ENCODE results near the gene P2RX1. TPM values are rescaled to one million over a fixed set of nuclear protein-coding genes. Genes with fewer than 3 reads are reported as not detected.
"Not testable (repeated sequence)": the region's sequence is repeated elsewhere in the genome, so short reads cannot be mapped to it uniquely, and the experiment has no call there.

The P2RX1 gene
- total RNA-seq, 2 donors from 2014 or later = 1.6 to 2.3 TPM

DNA sequence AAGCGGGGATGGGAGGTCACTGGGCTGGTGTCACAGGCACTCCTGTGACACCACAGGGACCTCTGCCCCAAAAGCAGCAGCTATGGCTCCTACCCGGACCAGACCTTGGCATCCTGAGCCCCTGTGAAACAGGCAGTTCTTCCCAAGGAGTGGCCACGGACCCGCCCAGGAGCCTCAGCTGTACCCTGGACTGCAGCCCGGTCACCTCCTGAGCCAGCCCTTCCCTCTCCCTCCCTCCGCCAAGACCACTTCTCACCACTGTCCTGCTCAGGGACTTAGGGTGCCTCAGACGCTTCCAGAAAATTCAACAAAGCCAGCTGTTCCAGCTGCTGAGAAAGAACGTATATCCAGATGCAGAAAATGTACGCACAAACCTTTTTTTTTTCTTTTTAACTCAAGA, 56.3 kb downstream of the P2RX1 start:
- no peak overlapping the region for H3K4me3 Mint-ChIP-seq
- H3K4me1 Mint-ChIP-seq (ENCODE audit: low read depth) = no peaks in the 10 kb centered on the region
- DNase-seq (no peak), ATAC-seq (replicated peaks in 1 of 2) (no peak)
- H3K36me3 Mint-ChIP-seq (ENCODE audit: insufficient read depth in 2 of 2) = no peaks in the 10 kb centered on the region
- no peak overlapping the region for H3K27ac Mint-ChIP-seq
- no peaks in the 10 kb centered on the region for H3K9me3 Mint-ChIP-seq
- H3K27me3 Mint-ChIP-seq (ENCODE audit: low read depth) = no peaks in the 10 kb centered on the region

DNA sequence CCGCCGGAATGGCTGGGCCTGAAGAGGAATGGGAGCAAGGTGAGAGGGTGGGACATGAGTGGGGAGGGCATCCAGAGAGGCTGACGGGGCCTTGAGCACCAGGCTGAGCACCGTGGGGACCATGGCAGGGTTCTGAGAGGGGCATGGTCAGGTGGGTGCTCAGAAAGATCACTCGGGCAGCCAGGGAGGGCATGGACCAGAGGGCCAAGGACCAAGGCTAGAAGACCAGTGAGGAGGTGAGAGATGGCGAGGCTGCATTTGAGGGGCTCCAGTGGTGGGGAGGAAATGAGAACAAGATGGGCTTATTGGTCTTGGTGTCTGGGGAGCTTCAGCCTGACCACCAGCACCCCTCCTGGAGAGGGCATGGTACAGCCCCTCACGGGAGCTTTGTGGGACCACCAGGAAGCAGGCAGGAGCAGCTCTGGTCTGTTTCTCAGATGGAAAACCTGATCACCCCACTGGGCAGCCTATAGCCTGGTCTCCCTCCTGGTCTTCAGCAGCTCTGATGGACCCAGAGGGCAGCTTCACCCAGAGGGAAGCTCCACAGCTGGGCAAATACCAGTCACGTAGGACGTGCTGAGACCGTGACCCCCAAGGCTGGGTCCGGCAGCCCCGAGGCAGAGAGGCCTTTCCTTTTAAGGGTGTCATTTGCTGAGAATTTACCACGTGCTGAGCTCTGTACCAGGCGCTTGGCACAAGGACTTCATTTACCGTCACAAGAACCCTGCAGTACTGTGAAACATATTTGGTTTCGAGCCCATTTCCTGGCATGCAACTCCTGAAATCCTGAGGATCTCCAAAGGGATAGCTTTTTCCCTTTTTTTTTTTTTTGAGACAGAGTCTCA, 58.8 kb downstream of the P2RX1 start:
- no peak for DNase-seq

DNA sequence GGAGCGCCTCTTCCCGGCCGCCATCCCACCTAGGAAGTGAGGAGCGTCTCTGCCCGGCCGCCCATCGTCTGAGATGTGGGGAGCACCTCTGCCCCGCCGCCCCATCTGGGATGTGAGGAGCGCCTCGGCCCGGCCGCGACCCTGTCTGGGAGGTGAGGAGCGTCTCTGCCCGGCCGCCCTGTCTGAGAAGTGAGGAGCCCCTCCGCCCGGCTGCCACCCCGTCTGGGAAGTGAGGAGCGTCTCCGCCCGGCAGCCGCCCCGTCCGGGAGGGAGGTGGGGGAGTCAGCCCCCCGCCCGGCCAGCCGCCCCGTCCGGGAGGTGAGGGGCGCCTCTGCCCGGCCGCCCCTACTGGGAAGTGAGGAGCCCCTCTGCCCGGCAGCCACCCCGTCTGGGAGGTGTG, 62.1 kb downstream of the P2RX1 start:
- not testable (repeated sequence) for H3K36me3 Mint-ChIP-seq (ENCODE audit: insufficient read depth in 2 of 2); DNase-seq; H3K4me3 Mint-ChIP-seq; H3K27me3 Mint-ChIP-seq (ENCODE audit: low read depth); H3K9me3 Mint-ChIP-seq; H3K4me1 Mint-ChIP-seq (ENCODE audit: low read depth); H3K27ac Mint-ChIP-seq; ATAC-seq (replicated peaks in 1 of 2)

More for the DNA sequence above, 58.8 kb downstream of the P2RX1 start:
- Mint-ChIP-seq H3K9me3 (no peaks in the 10 kb centered on the region), H3K4me1 (ENCODE audit: low read depth) (no peaks in the 10 kb centered on the region), H3K4me3 (no peak overlapping the region), H3K36me3 (ENCODE audit: insufficient read depth in 2 of 2) (no peaks in the 10 kb centered on the region), H3K27me3 (ENCODE audit: low read depth) (no peaks in the 10 kb centered on the region), H3K27ac (no peak overlapping the region)
- no peak for ATAC-seq (replicated peaks in 1 of 2)

DNA sequence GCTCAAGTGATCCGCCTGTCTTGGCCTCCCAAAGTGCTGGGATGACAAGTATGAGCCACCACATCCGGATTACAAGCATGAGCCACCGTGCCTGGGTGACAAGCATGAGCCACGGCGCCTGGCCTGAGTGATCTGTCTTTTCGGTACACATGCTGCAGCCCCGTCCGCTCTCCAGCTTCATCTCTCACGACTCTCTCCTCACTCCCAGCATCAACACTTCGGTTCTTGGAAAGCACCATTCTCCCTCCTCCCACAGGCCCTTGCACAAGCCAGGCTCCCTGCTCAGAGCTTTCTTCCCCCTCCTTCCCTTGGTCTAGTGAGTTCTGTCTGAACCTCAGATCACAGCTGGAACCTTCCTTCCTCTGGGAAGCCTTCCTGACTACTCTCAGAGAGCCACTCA, 63.7 kb downstream of the P2RX1 start:
- Mint-ChIP-seq H3K36me3 (ENCODE audit: insufficient read depth in 2 of 2) (no peaks in the 10 kb centered on the region), H3K27ac (no peak overlapping the region)

DNA sequence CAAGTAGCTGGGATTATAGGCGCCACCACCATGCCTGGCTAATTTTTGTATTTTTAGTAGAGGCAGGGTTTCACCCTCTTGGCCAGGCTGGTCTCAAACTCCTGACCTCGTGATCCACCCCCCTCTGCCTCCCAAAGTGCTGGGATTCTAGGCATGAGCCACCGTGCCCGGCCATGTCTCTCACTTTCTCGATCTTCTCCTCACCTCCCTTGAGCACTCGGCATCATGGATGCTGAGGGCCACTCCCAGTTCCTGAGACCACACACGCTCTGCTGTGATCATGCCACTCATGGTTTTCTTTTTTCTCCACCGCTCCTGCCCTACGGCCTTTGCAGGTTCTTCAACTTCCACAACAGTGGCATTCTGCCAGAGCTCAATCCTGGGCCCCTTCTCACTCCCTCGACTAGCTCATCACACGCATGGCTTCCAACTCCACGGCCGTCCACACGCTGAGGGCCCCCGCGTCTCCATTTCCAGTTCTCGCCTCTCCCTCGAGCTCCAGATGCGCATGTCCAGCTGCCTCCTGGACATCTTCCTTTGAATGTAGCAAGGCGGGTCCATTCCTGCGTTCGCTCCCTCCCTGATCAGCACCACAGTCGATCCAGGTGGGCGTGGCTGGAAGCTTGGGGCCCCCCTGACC, 64.7 kb downstream of the P2RX1 start:
- Mint-ChIP-seq H3K9me3 (no peaks in the 10 kb centered on the region), H3K36me3 (ENCODE audit: insufficient read depth in 2 of 2) (no peaks in the 10 kb centered on the region), H3K4me1 (ENCODE audit: low read depth) (peaks cover 6% of the 10 kb centered on the region), H3K27ac (no peak overlapping the region), H3K27me3 (ENCODE audit: low read depth) (peaks cover 10% of the 10 kb centered on the region), H3K4me3 (no peak overlapping the region)
- ATAC-seq (replicated peaks in 1 of 2) (no peak), DNase-seq (no peak)

More for the DNA sequence above, 63.7 kb downstream of the P2RX1 start:
- Mint-ChIP-seq H3K4me3 (no peak overlapping the region), H3K4me1 (ENCODE audit: low read depth) (no peaks in the 10 kb centered on the region), H3K9me3 (no peaks in the 10 kb centered on the region), H3K27me3 (ENCODE audit: low read depth) (peaks cover 10% of the 10 kb centered on the region)
- DNase-seq (no peak), ATAC-seq (replicated peaks in 1 of 2) (no peak)

DNA sequence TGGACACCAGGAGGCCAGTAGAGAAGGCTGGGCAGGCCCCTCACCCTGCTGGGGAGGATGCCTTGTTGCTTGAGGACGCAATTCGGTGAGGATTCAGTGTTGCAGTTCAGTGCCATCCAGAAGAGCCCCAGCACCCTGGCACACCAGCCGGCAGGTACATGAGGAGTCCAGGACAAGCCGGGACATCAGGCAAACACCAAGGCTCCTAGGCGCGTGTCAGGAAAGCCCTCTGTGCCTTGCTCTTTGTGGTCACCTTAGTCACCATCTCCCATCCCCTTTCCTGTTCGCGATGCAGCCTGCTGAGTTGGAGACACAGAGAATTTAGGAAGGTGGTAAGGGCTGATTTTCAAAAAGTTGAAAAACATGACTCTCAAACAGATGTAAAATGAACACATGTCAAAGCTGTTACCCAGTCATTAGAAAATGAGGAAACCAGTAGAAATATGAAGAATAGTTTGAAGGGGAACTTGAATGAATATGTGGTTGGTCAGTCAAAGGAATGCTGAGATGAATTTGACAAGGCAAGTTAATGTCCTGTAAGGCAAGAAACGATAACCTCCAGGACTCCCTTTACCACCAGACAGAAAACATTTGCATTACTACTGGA, 67.9 kb downstream of the P2RX1 start:
- DNase-seq = no peak
- Mint-ChIP-seq H3K36me3 (ENCODE audit: insufficient read depth in 2 of 2) (peaks cover 0 to 3% of the 10 kb centered on the region in 2 donors), H3K27me3 (ENCODE audit: low read depth) (peaks cover 10% of the 10 kb centered on the region), H3K4me3 (no peak overlapping the region), H3K4me1 (ENCODE audit: low read depth) (peaks cover 28% of the 10 kb centered on the region), H3K27ac (no peak overlapping the region), H3K9me3 (no peaks in the 10 kb centered on the region)
- no peak for ATAC-seq (replicated peaks in 1 of 2)

DNA sequence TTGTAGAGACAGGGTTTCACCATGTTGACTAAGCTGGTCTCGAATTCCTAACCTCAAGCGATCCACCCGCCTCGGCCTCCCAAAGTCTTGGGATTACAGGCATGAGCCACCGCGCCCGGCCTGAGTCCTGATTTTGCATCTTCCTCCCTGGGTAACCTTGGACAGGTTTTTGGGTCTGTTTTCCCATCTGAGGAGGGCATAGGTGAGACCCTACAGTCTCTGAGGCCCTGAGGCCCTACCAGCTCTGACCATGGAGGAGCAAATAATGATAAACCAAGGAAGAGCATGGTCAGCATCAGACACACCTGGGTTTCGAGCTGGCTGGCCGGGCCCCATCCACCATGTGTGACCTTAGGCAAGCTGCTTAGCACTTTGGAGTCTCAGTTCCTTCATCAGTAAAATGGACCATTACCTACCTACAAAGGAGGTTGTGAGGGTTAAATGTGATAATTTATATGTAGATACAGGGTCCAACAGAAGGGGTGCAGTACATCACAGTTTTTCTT, 69.0 kb downstream of the P2RX1 start:
- peak overlapping the region in 1 of 2 donors; percentile 95 for H3K4me3 Mint-ChIP-seq
- DNase-seq = no peak
- no peaks in the 10 kb centered on the region for H3K9me3 Mint-ChIP-seq
- peaks cover 10% of the 10 kb centered on the region for H3K27me3 Mint-ChIP-seq (ENCODE audit: low read depth)
- H3K4me1 Mint-ChIP-seq (ENCODE audit: low read depth) = peaks cover 30% of the 10 kb centered on the region
- H3K36me3 Mint-ChIP-seq (ENCODE audit: insufficient read depth in 2 of 2) = peaks cover 2 to 3% of the 10 kb centered on the region in 2 donors
- H3K27ac Mint-ChIP-seq = peak overlapping the region; percentile 66
- no peak for ATAC-seq (replicated peaks in 1 of 2)

Other genes with a start within 250 kb of the P2RX1 start
- 10 to 100 TPM; 10.6 to 12.3 TPM for gene TAX1BP3, start 247.9 kb downstream of the P2RX1 start, total RNA-seq
- 10 to 100 TPM; 44.0 to 45.0 TPM for gene EMC6, start 247.7 kb downstream of the P2RX1 start, total RNA-seq
- 10 to 100 TPM; 46.5 to 60.1 TPM for gene P2RX5, start 220.3 kb downstream of the P2RX1 start, total RNA-seq
- 10 to 100 TPM; 23.2 to 25.7 TPM for gene HASPIN, start 192.6 kb downstream of the P2RX1 start, total RNA-seq
- gene ITGAE, start 115.3 kb downstream of the P2RX1 start, total RNA-seq = 10 to 100 TPM; 62.1 to 86.3 TPM
- 10 to 100 TPM; 65.1 to 65.8 TPM for gene NCBP3, start 70.2 kb downstream of the P2RX1 start, total RNA-seq
- gene CAMKK1, start 23.4 kb downstream of the P2RX1 start, total RNA-seq = 1 to 10 TPM; 2.2 to 2.6 TPM
- gene ATP2A3, start 48.0 kb upstream of the P2RX1 start, total RNA-seq = 100 to 1,000 TPM; 108 to 109 TPM
- gene ZZEF1, start 226.6 kb upstream of the P2RX1 start, total RNA-seq = 10 to 100 TPM; 40.0 to 44.7 TPM
- gene CYB5D2, start 226.7 kb upstream of the P2RX1 start, total RNA-seq = 10 to 100 TPM; 13.9 to 15.2 TPM

All from activated T-cell treated with anti-CD3 and anti-CD28 coated beads, Interleukin-2, amount 50 U/mL, for 72 hours (primary cell).